Measurements from ENCODE around the gene STEAP1B. TPM values are rescaled to one million over a fixed set of nuclear protein-coding genes. Genes with fewer than 3 reads are reported as not detected.
A peak's percentile ranks its signal among the peaks of the same experiment; 100 is the strongest.
"Not testable (repeated sequence)": the region's sequence is repeated elsewhere in the genome, so short reads cannot be mapped to it uniquely, and the experiment has no call there.

Gene STEAP1B
- not detected for total RNA-seq

DNA sequence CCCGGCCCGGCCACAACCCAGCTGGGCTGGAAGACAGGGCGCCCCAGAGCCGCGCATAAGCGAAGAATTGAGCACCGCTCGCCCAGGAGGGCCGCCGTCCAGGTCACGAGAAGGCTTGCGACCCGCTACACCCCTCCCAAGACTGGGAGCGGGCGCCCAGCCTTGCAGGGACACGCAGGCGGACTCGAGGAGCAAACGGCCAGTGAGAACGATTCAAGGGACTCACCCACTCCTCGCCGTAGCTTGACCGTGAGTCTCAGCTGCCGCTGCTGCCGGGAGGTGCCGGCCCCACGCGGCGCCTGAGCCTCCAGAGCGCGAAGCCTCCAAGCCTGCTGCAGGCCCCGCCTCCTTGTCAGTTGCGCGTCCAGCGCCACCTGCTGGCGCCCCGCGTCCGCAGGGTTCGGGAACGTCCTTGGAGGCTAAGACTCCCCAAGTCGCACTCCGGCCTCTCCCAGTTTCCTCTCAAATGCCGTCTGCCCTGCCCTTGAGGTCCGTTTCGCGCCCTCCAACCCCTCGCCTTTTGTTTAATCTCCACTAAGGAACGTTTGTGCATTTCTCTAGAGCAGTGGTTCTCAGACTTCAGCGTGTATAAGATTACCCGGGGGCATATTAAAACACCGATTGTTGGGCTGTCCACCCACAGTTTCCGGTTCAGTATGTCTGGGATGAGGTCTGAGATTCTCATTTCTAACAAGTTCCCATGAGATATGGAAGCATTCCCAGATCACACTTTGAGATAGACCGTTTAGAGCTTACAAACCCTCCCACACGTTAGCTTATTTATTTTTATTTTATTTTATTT is at the start of gene STEAP1B:
STEAP1B (minus strand) TSS at position 301 of the 802 bp plus-strand sequence. CDS start 5,333 bp downstream, outside the sequence.
- CTCF ChIA-PET: interaction anchor here (0.7 to 1.9 kb wide), 7 partner anchors 9 to 398 kb away, joined by 3 to 17 read pairs (median 3); no protein-coding TSS in a partner anchor
- intact Hi-C loops (cut with micrococcal nuclease): loop anchor here (1.0 to 2.0 kb wide), 2 partner anchors 389 to 397 kb away; no protein-coding TSS in a partner anchor
- POLR2A ChIA-PET; H3K4me3 Mint-ChIP-seq; H3K4me1 Mint-ChIP-seq (ENCODE audit: low read depth); H3K27ac Mint-ChIP-seq; H3K9me3 Mint-ChIP-seq; H3K36me3 Mint-ChIP-seq: not testable (repeated sequence)
- peaks cover 19% of the 10 kb centered on the region for H3K27me3 Mint-ChIP-seq
- DNase-seq: peak; percentile 90

DNA sequence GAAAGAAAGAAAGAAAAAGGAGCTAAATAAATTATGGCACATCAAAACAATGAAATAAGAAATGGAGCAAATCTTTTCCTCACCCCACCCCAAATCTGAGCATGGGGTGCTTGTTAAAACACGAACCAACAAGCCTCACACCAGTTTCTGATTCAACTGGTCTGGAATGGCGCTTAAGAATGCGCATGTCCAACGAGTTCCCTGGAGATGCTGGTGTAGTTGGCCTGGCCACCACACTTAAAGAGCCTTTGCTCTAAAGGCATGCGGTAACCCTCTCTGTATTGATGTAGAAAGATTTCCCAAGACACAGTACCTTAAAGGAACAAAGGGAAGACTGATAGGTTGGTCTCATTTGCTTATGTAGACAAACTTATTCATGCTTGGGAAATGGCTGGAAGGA is 49.1 kb upstream of the STEAP1B start:
- CTCF ChIA-PET: interaction anchor here (1.6 to 2.7 kb wide), 2 partner anchors 11 to 13 kb away, joined by 5 to 6 read pairs; no protein-coding TSS in a partner anchor

DNA sequence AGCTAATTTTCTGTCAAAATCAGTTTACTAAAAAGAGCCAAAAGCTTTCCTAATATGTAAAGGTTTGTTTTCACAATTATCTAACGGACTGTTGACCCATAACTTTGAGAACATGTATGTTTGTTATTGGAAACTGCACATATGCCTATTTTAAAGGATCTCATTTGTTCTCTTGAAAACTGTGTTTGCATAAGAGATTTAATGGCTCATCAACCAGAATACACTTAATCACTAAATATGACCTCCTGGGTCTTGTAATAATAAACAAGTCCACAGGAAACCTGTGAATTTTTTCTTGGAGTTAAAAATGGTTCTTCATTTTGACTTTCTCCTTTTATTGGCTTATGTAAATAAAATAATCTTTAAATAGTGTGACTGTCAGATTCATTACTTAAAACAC is 48.3 kb upstream of the STEAP1B start:
- peaks cover 50% of the 10 kb centered on the region for H3K27me3 Mint-ChIP-seq
- no peaks in the 10 kb centered on the region for H3K36me3 Mint-ChIP-seq
- no peak overlapping the region for H3K27ac Mint-ChIP-seq

More for the DNA sequence above, 49.1 kb upstream of the STEAP1B start:
- no peak for DNase-seq
- POLR2A ChIA-PET: no interaction called here
- intact Hi-C loops (cut with micrococcal nuclease): no loop called here
- H3K4me1 Mint-ChIP-seq (ENCODE audit: low read depth): peaks cover 14% of the 10 kb centered on the region
- H3K36me3 Mint-ChIP-seq: no peaks in the 10 kb centered on the region
- H3K9me3 Mint-ChIP-seq: no peaks in the 10 kb centered on the region
- H3K4me3 Mint-ChIP-seq: no peak overlapping the region
- H3K27me3 Mint-ChIP-seq: peaks cover 52% of the 10 kb centered on the region
- H3K27ac Mint-ChIP-seq: no peak overlapping the region

DNA sequence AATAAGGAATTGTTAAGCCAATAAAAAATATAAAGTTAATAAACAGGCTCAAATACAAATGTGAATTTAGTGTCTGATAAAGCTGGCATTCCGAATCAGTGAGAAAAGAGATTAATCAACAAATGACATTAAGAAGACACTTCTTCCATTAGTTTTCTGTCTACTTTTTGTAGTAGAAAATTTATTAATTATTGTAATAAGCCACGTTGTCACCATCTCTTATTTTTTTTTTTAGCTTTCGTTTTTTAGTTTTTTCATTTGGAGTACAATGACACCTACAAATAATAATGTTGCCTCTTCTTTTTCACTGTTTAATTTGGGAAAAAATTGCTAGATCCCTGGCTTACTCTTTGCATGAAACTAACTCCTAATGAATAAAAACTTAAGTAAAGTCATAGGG is 46.8 kb upstream of the STEAP1B start:
- POLR2A ChIA-PET: interaction anchor here (0.6 kb wide), 1 partner anchor 239 kb away, joined by 3 read pairs; no protein-coding TSS in a partner anchor
- H3K36me3 Mint-ChIP-seq: no peaks in the 10 kb centered on the region
- CTCF ChIA-PET: interaction anchor here (2.7 kb wide), 1 partner anchor 15 kb away, joined by 6 read pairs; no protein-coding TSS in a partner anchor
- H3K9me3 Mint-ChIP-seq: no peaks in the 10 kb centered on the region
- H3K27ac Mint-ChIP-seq: no peak overlapping the region
- DNase-seq: no peak
- intact Hi-C loops (cut with micrococcal nuclease): no loop called here
- H3K4me3 Mint-ChIP-seq: no peak overlapping the region
- H3K4me1 Mint-ChIP-seq (ENCODE audit: low read depth): peaks cover 14% of the 10 kb centered on the region
- H3K27me3 Mint-ChIP-seq: peaks cover 44% of the 10 kb centered on the region

More for the DNA sequence above, 48.3 kb upstream of the STEAP1B start:
- Mint-ChIP-seq H3K4me3 (no peak overlapping the region), H3K9me3 (no peaks in the 10 kb centered on the region), H3K4me1 (ENCODE audit: low read depth) (peaks cover 14% of the 10 kb centered on the region)
- no peak for DNase-seq
- ChIA-PET CTCF (interaction anchor here (1.6 to 2.7 kb wide), 2 partner anchors 11 to 13 kb away, joined by 5 to 6 read pairs; no protein-coding TSS in a partner anchor), POLR2A (no interaction called here)
- intact Hi-C loops (cut with micrococcal nuclease): no loop called here

DNA sequence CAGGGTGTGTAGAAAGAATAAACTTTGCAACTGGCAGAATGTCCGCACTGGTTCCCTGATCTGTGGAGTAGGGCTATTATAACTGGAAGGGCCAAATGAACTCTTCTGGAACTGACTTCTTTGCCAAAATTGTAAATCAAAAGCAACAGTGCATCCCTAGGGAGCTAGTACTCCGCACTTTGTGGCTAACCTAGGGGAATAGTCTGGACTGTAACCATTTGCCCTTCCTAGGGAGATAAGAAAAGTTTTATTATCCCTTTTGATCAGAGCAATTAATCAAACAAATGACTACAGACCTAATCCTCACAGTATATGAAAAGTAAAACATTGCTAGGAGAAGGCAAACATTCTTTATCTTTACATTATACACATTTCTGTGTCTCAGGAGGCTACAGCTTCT is 45.5 kb upstream of the STEAP1B start:
- intact Hi-C loops (cut with micrococcal nuclease): no loop called here
- Mint-ChIP-seq H3K36me3 (no peaks in the 10 kb centered on the region), H3K9me3 (no peaks in the 10 kb centered on the region), H3K27ac (no peak overlapping the region), H3K27me3 (peaks cover 34% of the 10 kb centered on the region), H3K4me3 (no peak overlapping the region), H3K4me1 (ENCODE audit: low read depth) (peaks cover 12% of the 10 kb centered on the region)
- ChIA-PET CTCF (interaction anchor here (0.8 to 2.1 kb wide), 3 partner anchors 177 to 183 kb away, joined by 3 to 7 read pairs (median 5); partner anchors contain the start of gene IL6), POLR2A (no interaction called here)
- no peak for DNase-seq

DNA sequence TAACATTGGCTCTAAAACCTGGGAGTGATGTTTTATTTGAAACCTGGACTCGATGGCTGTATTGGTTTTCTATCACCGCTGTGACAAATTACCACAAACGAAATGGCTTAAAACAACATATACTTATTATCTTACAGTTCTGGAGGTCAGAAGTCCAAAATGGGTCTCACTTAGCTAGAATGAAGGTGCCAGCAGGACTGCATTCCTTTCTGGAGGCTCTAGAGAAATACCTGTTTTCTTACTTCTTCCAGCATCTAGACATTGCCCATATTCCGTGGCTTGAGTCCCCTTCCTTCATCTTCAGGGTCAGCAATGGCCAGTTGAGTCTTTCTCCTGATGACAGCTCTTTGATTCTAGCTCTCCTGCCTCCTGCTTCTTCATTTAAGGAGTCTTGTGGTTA is 44.3 kb upstream of the STEAP1B start:
- Mint-ChIP-seq H3K36me3 (no peaks in the 10 kb centered on the region), H3K4me1 (ENCODE audit: low read depth) (peaks cover under 1% of the 10 kb centered on the region), H3K27ac (no peak overlapping the region), H3K9me3 (no peaks in the 10 kb centered on the region), H3K27me3 (peaks cover 24% of the 10 kb centered on the region), H3K4me3 (no peak overlapping the region)
- intact Hi-C loops (cut with micrococcal nuclease): no loop called here
- DNase-seq: no peak
- ChIA-PET POLR2A (no interaction called here), CTCF (interaction anchor here (1.7 to 2.1 kb wide), 3 partner anchors 183 to 239 kb away, joined by 5 to 7 read pairs (median 7); partner anchors contain the start of gene IL6)

DNA sequence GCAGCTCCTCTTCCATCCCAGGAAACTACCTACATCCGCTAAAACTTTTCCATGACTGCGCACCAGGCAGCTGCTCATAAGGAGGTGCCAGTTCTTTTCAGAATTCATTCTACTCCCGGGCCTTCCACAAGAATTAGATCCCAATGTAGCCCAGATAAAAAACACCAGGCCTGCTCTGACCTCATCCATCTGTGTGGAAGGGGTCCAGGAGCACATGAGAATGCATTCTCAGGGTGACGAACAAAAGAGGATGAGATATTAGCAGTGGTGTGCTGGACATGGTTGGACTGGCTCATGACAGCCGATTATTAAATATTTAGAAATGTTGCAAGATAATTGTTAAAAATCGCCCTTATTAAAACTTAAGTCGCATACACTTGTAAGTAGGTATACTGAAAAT is 43.2 kb upstream of the STEAP1B start:
- no peak overlapping the region for H3K27ac Mint-ChIP-seq
- no peak overlapping the region for H3K4me3 Mint-ChIP-seq
- no peaks in the 10 kb centered on the region for H3K4me1 Mint-ChIP-seq (ENCODE audit: low read depth)
- intact Hi-C loops (cut with micrococcal nuclease): no loop called here
- H3K36me3 Mint-ChIP-seq: no peaks in the 10 kb centered on the region
- ChIA-PET CTCF (interaction anchor here (1.4 to 1.6 kb wide), 2 partner anchors 17 to 239 kb away, joined by 3 to 6 read pairs; no protein-coding TSS in a partner anchor), POLR2A (no interaction called here)
- DNase-seq: no peak
- peaks cover 21% of the 10 kb centered on the region for H3K27me3 Mint-ChIP-seq
- H3K9me3 Mint-ChIP-seq: no peaks in the 10 kb centered on the region

DNA sequence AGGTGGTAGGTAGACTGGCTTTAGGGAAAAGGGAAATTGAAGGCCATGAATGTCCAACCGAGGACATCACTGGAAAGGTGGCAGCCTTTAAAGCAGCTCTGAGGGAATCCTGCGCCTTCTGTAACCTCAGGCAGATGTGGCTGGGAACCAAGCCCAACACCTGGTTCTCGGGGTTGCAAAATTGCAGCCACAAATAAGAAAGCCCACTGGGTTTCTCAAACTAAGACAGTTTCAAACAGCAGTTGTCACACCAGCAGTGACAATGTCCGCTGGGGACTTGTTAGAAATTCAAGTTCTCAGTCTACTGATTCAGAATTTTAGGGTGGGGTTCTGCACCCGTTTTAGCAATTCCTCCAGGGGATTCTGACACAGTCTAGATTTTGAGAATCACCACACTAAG is 42.7 kb upstream of the STEAP1B start:
- no peaks in the 10 kb centered on the region for H3K4me1 Mint-ChIP-seq (ENCODE audit: low read depth)
- no peak overlapping the region for H3K4me3 Mint-ChIP-seq
- DNase-seq: no peak
- ChIA-PET POLR2A (no interaction called here), CTCF (interaction anchor here (1.4 to 1.6 kb wide), 2 partner anchors 18 to 240 kb away, joined by 3 to 6 read pairs; no protein-coding TSS in a partner anchor)
- intact Hi-C loops (cut with micrococcal nuclease): no loop called here
- H3K36me3 Mint-ChIP-seq: no peaks in the 10 kb centered on the region
- H3K9me3 Mint-ChIP-seq: no peaks in the 10 kb centered on the region
- peaks cover 18% of the 10 kb centered on the region for H3K27me3 Mint-ChIP-seq
- H3K27ac Mint-ChIP-seq: no peak overlapping the region

DNA sequence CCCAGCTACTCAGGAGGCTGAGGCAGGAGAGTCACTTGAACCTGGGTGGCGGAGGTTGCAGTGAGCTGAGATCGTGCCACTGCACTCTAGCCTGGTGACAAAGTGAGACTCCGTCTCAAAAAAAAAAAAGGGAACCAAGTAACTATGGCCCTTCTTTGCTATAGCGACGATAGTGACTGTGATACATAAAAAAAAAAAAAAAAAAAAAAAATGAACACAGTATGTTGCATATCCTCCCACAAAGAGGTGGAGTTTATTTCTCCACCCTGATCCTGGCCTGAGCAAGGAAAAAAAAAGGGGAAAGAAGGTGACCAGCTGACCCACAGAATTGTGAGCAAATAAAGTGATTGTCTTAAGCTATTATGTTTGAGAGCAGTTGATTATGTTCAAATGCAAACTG is 42.3 kb upstream of the STEAP1B start:
- ChIA-PET CTCF (interaction anchor here (1.4 to 1.6 kb wide), 2 partner anchors 18 to 240 kb away, joined by 3 to 6 read pairs; no protein-coding TSS in a partner anchor), POLR2A (no interaction called here)
- Mint-ChIP-seq H3K4me3 (no peak overlapping the region), H3K36me3 (no peaks in the 10 kb centered on the region), H3K4me1 (ENCODE audit: low read depth) (no peaks in the 10 kb centered on the region), H3K9me3 (no peaks in the 10 kb centered on the region), H3K27me3 (peaks cover 18% of the 10 kb centered on the region), H3K27ac (no peak overlapping the region)
- no peak for DNase-seq
- intact Hi-C loops (cut with micrococcal nuclease): no loop called here

DNA sequence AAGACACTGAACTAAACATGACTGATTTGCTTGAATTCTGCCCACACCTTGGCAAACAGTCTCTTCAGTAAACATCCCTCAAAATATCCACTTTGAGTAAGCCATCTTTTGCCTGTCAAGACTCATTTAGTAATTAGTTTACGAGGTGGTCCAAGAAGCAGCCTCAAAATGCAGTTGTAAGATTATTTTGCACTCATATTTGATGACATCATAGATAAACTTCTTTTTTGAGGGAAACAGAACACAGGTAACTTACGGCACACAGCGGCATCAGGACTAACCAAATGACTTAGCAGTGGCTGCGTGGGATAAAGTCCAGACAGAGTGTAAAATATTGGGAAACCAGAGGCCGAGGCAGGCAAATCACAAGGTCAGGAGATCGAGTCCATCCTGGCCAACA is 41.8 kb upstream of the STEAP1B start:
- CTCF ChIA-PET: interaction anchor here (1.6 kb wide), 1 partner anchor 19 kb away, joined by 6 read pairs; no protein-coding TSS in a partner anchor

DNA sequence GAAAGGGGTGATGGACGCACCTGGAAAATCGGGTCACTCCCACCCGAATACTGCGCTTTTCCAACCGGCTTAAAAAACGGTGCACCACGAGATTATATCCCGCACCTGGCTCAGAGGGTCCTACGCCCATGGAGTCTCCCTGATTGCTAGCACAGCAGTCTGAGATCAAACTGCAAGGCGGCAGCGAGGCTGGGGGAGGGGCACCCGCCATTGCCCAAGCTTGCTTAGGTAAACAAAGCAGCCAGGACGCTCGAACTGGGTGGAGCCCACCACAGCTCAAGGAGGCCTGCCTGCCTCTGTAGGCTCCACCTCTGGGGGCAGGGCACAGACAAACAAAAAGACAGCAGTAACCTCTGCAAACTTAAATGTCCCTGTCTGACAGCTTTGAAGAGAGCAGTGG is 28.5 kb upstream of the STEAP1B start:
- H3K36me3 Mint-ChIP-seq; POLR2A ChIA-PET; H3K9me3 Mint-ChIP-seq; CTCF ChIA-PET; H3K27ac Mint-ChIP-seq; H3K4me3 Mint-ChIP-seq; H3K4me1 Mint-ChIP-seq (ENCODE audit: low read depth); intact Hi-C loops (cut with micrococcal nuclease); DNase-seq: not testable (repeated sequence)
- peaks cover 10% of the 10 kb centered on the region for H3K27me3 Mint-ChIP-seq

More for the DNA sequence above, 41.8 kb upstream of the STEAP1B start:
- H3K27me3 Mint-ChIP-seq: peaks cover 14% of the 10 kb centered on the region
- POLR2A ChIA-PET: no interaction called here
- no peaks in the 10 kb centered on the region for H3K9me3 Mint-ChIP-seq
- no peak overlapping the region for H3K4me3 Mint-ChIP-seq
- H3K36me3 Mint-ChIP-seq: no peaks in the 10 kb centered on the region
- H3K27ac Mint-ChIP-seq: no peak overlapping the region
- intact Hi-C loops (cut with micrococcal nuclease): no loop called here
- DNase-seq: no peak
- H3K4me1 Mint-ChIP-seq (ENCODE audit: low read depth): no peaks in the 10 kb centered on the region

DNA sequence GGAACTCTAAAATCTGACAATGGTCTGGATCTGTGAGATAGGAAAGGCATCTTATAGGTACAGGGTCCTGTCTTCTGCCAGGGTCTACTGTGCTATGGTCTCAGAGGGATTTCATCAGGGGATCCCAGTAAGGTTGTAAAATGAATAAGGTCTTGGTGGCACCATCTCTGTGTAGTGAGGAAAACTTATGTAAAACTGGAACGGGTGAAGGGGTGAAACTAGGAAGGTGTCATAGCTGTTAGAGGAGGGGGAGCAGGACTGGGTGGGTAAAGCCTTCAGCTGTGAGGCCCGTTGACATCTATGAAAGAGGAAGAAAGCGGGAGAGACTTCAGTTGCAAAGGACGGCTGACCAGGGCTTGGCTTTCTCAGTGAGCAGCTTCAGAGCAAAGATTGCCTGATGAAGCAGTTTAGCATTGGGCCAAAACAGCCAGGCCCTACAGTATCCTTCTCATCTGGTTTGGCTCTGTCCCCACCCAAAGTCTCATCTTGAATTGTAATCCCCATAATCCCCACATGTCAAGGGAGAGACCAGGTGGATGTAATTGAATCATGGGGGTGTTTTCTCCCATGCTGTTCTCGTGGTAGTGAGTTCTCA is 24.5 kb upstream of the STEAP1B start:
- POLR2A ChIA-PET: not testable (repeated sequence)

More for the DNA sequence above, 24.5 kb upstream of the STEAP1B start:
- peaks cover 14% of the 10 kb centered on the region for H3K27me3 Mint-ChIP-seq
- H3K36me3 Mint-ChIP-seq; H3K9me3 Mint-ChIP-seq; H3K4me1 Mint-ChIP-seq (ENCODE audit: low read depth); H3K4me3 Mint-ChIP-seq; CTCF ChIA-PET; intact Hi-C loops (cut with micrococcal nuclease); H3K27ac Mint-ChIP-seq; DNase-seq: not testable (repeated sequence)
